ES-I3 (cell line): ENCODE results near the gene GPR68.
"Not testable (repeated sequence)": the region's sequence is repeated elsewhere in the genome, so short reads cannot be mapped to it uniquely, and the experiment has no call there.

Source experiments
- H3K36me3 ChIP-seq: 2 replicates; pipeline ENCODE4 v1.6.1; 2013; ENCODE audit warnings: mild to moderate bottlenecking, low read length, control low read depth, moderate library complexity; ENCODE audit not compliant: insufficient read depth
- H3K4me1 ChIP-seq: 2 replicates; pipeline ENCODE4 v1.6.1; 2013; ENCODE audit warnings: mild to moderate bottlenecking, control low read depth, low read length; ENCODE audit not compliant: insufficient read depth
- H3K9ac ChIP-seq: 2 replicates; pipeline ENCODE4 v1.6.1; 2013; ENCODE audit warnings: low read depth, mild to moderate bottlenecking, low read length, moderate library complexity
- H3K9me3 ChIP-seq: 2 replicates; pipeline ENCODE4 v1.6.1; 2013; ENCODE audit warnings: mild to moderate bottlenecking, low read length, moderate library complexity; ENCODE audit not compliant: control insufficient read depth, insufficient read depth

Gene GPR68

GRCh38 chr14:91266276-91266675, 21.8 kb upstream of the GPR68 start:
- H3K36me3 ChIP-seq, H3K9ac ChIP-seq, H3K4me1 ChIP-seq, H3K9me3 ChIP-seq: not testable (repeated sequence)

GRCh38 chr14:91265404-91265803, 20.9 kb upstream of the GPR68 start:
- Histone ChIP-seq H3K9me3 (no peaks in the 10 kb centered on the region), H3K36me3 (no peaks in the 10 kb centered on the region), H3K4me1 (no peaks in the 10 kb centered on the region), H3K9ac (no peak overlapping the region)

DNA sequence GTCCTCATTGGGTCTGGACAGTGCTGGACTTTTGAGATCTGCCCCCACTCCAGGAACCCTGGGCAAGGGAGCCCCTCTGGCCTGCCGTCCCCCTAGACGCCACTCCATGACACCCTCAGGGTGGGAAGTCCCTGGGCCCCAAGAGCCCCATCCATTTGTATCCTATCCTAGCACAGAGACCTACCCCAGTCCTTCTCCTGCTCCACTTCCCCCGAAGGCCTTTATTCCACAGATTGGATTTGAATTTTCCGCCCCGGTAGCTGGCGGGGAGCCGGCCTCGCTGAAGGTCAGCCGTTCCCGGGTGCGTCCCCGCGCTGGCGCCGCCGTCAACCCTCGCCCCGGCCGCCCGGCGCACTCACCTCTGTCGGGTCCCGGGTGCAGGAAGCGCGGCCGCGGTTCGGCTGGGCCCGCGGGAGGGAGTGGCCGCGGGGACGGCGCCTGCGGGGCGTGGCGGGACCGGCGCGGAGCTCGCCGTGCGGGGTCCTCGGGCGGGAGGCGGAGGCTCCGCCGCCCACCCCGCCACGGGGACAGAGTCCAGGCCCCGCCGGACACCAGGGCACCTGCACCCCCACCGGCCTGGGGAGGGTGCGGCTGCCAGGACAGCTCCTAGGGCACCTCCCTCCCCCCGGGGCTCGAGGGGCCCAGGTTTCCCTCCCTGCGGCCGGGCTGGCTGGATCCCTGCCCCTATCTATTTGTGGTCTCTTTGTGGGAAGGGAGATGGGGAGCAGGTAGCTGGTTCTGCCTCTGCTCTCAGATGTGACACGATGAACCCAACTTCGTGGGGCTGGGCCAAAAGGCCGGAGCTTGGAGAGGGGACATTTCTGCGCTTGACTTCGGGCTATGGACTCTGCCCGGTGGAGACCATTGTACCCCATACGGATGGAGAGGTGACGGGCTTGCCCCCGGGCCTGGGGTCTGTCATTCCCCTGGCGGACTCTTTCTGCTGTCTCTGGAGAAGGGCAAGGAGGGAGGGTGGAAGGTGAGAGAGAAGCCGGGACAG, 19.9 kb upstream of the GPR68 start:
- Histone ChIP-seq H3K9ac (peak overlapping the region; percentile 59), H3K9me3 (no peaks in the 10 kb centered on the region), H3K36me3 (no peaks in the 10 kb centered on the region)

DNA sequence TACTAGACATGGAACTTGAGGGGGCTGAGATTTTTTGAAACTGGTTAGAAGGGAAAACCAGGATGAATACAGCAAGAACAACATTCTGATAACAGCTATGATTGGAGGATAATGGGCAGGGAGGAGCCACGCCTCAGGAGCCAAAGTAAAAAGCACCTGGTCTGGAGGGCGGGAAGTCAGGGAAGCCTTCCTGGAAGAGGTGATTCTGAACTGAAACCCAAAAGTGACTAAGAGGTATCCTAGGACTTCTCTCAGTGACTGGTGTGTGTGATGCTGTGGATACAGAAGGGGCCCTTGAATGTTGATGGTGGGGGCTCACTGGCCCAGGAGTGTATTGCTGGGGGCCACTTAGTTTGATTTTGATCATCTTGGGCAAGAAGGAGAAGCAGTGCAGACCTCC, 18.8 kb upstream of the GPR68 start:
- Histone ChIP-seq H3K9ac (no peak overlapping the region), H3K9me3 (no peaks in the 10 kb centered on the region), H3K4me1 (no peaks in the 10 kb centered on the region), H3K36me3 (no peaks in the 10 kb centered on the region)

More for the DNA sequence above, 19.9 kb upstream of the GPR68 start:
- no peaks in the 10 kb centered on the region for H3K4me1 ChIP-seq

GRCh38 chr14:91261986-91262549, 17.6 kb upstream of the GPR68 start:
- Histone ChIP-seq H3K36me3 (no peaks in the 10 kb centered on the region), H3K9me3 (no peaks in the 10 kb centered on the region), H3K9ac (no peak overlapping the region), H3K4me1 (peaks cover 8% of the 10 kb centered on the region)

- Histone ChIP-seq H3K9me3 (no peaks in the 10 kb centered on the region), H3K4me1 (peaks cover 8% of the 10 kb centered on the region), H3K36me3 (no peaks in the 10 kb centered on the region), H3K9ac (no peak overlapping the region)
These were observed 16.6 kb upstream of the GPR68 start for GRCh38 chr14:91261115-91261514.

- Histone ChIP-seq H3K36me3 (no peaks in the 10 kb centered on the region), H3K9me3 (no peaks in the 10 kb centered on the region), H3K9ac (no peak overlapping the region), H3K4me1 (peaks cover 8% of the 10 kb centered on the region)
These were observed 14.4 kb upstream of the GPR68 start for GRCh38 chr14:91258876-91259275.

DNA sequence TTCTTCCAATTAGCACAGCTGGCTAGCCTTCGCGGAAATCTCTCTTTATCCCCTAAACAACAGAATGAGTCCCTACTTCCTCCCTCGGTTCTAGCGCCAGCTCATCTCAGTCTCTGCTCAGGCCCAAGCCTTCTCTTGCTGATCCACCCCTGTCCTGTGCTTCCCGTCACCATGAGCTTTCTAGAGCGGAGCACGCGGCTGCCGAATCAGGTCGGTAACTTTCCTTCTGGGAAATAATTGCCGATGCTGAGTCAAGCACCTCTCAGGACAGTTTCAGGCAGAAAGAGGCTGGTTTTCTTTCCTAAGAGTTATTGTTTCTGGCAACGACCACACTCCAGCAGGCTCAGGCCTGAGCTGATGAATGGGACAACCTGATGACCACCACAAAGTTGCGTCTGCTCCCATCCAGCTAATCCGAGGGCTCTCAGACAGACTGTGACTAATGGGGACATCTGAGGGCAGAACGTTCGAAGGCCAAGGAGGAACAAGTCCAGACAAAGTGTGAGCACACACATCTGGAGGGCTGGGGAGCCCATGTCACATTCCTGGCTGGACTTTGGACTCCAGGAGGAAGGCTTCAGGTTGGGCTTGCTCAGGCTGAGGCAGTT, 13.6 kb upstream of the GPR68 start:
- no peak overlapping the region for H3K9ac ChIP-seq
- no peaks in the 10 kb centered on the region for H3K9me3 ChIP-seq
- no peaks in the 10 kb centered on the region for H3K36me3 ChIP-seq
- peaks cover 8% of the 10 kb centered on the region for H3K4me1 ChIP-seq

- H3K9ac ChIP-seq, result no peak overlapping the region
- H3K9me3 ChIP-seq, result no peaks in the 10 kb centered on the region
- peaks cover 10% of the 10 kb centered on the region for H3K4me1 ChIP-seq
- H3K36me3 ChIP-seq, result no peaks in the 10 kb centered on the region
These were observed 13.0 kb upstream of the GPR68 start for GRCh38 chr14:91257328-91258010.

GRCh38 chr14:91256661-91257060, 12.2 kb upstream of the GPR68 start:
- no peak overlapping the region for H3K9ac ChIP-seq
- H3K9me3 ChIP-seq, result no peaks in the 10 kb centered on the region
- H3K36me3 ChIP-seq, result no peaks in the 10 kb centered on the region
- peaks cover 10% of the 10 kb centered on the region for H3K4me1 ChIP-seq

- Histone ChIP-seq H3K9ac (no peak overlapping the region), H3K4me1 (peaks cover 13% of the 10 kb centered on the region), H3K36me3 (no peaks in the 10 kb centered on the region), H3K9me3 (no peaks in the 10 kb centered on the region)
These were observed 10.7 kb upstream of the GPR68 start for GRCh38 chr14:91255026-91255695.

- H3K9me3 ChIP-seq, result no peaks in the 10 kb centered on the region
- H3K9ac ChIP-seq, result no peak overlapping the region
- peaks cover 13% of the 10 kb centered on the region for H3K4me1 ChIP-seq
- H3K36me3 ChIP-seq, result no peaks in the 10 kb centered on the region
These were observed 10.0 kb upstream of the GPR68 start for GRCh38 chr14:91254461-91254860.

DNA sequence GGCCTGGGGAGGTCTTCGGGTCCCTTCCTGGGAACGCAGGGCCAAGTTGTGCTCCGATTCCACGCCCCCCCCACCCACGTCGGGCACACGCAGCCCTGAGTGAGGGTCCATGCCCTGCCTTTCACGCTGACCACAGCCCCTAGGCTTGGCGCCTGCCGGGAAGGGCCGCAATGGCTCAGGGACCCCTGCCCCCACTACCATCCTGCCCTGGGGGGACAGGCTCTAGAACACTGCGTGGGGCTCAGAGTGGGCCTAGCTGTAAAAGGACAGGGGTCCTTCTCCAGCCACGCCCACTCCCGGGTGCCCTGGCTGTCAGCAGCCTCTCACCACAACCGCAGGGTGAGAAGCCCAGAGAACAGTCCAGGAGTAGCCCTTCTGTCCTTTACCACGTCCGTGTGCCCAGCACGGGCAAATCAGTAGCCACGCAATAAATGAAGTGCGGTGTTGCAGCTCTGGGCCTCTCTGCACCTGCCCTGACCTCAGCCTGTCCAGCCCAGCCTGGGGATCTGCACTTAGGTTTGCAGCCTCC, 9.4 kb upstream of the GPR68 start:
- Histone ChIP-seq H3K4me1 (peaks cover 13% of the 10 kb centered on the region), H3K9ac (peak overlapping the region; percentile 58), H3K9me3 (no peaks in the 10 kb centered on the region), H3K36me3 (no peaks in the 10 kb centered on the region)
